ENCODE measurements around the gene UNC13D.
"Not testable (repeated sequence)": the region's sequence is repeated elsewhere in the genome, so short reads cannot be mapped to it uniquely, and the experiment has no call there.

The UNC13D gene

DNA sequence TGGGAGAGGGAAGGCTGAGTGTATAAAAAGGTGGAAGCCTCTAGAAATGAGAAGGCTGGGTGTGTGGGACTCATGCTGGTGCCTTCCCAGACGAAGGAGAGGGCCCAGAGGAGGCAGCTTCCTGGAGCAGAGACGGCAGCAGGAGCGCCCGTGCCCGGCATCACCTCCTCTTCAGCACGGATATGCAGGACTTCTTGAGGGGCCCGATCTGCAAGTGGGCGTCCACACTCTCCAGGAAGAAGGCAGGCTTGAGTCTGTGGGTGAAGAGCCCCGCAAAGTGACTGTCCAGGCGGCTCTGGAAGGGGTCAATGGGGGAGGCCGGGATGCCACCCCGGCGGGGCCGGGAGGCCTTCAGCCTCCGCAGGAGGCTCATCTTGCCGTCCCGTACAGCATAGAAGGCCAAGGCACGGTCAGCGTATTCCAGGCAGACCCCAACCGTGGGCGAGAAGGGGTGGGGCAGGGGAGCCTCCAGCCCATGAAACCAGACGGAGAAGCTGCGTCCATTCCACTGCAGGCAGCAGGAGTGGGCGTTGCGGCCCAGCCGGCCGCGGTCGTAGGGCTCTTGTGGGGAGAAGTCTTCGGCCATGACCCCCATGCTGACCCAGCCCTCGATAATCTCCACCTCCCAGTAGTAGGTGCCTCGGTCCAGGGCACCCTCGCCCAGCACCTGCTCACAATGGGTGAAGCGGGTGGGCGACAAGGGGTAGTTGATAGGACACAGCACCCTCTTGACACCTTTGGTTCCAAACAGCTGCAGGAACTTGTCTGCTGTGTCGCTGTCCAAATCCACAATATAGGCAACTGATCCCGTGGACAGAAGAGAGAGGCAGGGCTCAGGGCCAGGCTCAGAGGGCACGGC, 30.3 kb upstream of the UNC13D start:
- no peak for DNase-seq

DNA sequence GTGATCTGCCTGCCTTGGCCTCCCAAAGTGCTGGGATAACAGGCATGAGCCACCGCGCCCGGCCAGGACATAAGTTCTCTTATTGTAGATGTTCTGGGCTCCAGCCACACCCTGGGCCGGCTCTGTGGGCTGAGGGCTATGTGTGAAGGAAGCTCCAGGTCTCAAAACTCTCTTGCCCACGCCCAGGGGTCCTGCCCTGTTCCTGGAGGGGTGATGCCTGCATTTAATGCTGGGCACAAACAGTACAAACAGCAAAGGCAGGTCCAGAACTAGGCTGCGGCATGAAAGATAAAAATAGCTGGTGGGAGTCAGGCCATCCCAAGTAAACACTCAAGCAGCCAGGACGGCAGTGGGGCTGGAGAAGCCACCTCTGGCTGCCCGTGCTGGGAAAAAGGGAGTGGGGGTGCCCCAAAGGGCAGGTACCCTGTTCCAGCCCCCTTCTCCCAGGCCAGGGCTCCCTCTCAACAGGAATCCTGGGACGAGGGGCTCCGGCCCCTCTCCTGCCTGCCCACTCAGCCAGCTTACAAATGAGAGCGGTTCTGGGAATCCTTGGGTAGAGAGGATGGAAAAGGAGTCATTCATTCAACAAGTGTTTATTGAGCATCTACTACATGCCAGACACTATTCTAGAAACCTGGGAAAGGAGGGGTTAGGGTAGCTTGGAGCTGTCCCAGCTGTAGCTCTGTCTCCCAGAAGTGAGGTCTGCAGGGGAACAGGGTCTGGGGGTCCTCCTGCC, 29.6 kb upstream of the UNC13D start:
- DNase-seq: no peak

- no peak for DNase-seq
Observed at GRCh38 chr17:75872434-75873351, 28.5 kb upstream of the UNC13D start.

DNA sequence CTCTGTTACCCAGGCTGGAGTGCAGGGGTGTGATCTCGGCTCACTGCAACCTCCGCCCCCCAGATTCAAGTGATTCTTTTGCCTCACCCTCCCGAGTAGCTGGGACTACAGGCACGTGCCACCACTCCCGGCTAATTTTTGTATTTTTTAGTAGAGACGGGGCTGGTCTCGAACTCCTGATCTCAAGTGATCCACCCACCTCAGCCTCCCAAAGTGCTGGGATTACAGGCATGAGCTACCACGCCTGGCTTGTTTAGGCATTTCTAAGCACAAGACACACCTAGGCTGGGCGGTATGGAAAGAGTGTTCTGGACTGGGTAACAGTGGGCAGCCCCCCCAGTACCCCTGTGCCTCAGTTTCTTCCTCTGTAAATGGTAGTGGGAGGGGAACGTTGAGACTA, 26.0 kb upstream of the UNC13D start:
- not testable (repeated sequence) for DNase-seq

DNA sequence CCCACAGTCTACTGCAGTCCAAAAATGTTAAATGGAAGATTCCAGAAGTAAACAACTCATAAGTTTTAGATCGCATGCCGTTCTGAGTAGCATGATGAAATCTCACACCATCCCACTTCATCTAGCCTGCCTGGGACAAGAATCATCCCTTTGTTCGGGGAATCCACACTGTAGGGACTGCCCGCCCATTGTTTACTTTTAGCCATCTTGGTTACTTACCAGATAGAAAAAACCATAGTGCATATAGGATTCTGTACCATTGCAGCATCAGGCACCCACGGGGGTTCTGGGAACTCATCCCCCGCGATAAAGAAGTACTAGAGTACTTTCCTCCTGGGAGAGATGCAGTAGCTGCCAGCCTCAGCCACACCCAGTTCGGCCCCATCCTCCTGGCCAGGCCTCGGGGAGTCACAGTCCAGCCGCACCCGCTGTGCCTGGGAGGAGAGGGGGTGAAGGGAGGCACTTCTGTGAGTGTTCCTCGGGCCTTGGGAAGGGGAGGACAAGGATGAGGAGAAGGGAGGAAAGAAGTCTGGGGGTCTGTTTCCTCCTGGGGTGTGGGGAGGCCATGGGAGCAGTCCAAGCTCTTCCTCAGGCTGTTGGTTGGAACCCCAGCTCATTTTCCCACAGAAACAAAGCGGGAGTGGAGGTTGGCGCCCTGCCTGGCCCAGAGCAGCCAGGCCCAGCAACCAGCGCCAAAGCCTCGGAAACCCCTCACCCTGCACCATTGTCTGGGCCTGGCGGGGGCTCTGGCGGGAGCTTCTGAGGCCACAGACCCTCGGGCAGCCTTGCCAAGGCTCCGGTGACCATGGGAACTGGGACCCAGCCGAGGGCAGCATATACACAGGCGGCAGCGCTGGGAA, 25.3 kb upstream of the UNC13D start:
- DNase-seq: no peak

DNA sequence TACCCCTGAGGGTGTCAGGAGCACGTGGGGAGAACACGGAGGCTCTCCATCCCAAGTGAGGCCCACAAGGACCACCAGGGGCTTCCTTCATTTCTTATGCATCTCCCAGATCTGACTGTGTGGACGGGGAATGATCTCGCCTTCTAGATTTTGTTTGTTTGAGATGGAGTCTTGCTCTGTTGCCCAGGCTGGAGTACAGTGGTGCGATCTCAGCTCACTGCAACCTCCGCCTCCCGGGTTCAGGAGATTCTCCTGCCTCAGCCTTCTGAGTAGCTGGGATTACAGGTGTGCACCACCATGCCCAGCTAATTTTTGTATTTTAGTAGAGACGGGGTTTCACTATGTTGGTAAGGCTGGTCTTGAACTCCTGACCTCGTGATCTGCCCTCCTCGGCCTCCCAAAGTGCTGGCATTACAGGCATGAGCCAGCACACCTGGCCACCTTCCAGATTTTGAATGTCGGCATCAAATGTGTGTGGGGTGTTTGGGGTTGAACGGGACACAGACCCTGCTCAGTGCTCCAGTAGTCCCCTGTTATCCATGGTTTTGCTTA, 24.6 kb upstream of the UNC13D start:
- not testable (repeated sequence) for DNase-seq

GRCh38 chr17:75865404-75866188, 21.4 kb upstream of the UNC13D start:
- DNase-seq: not testable (repeated sequence)

GRCh38 chr17:75864887-75865286, 20.7 kb upstream of the UNC13D start:
- DNase-seq: not testable (repeated sequence)

DNA sequence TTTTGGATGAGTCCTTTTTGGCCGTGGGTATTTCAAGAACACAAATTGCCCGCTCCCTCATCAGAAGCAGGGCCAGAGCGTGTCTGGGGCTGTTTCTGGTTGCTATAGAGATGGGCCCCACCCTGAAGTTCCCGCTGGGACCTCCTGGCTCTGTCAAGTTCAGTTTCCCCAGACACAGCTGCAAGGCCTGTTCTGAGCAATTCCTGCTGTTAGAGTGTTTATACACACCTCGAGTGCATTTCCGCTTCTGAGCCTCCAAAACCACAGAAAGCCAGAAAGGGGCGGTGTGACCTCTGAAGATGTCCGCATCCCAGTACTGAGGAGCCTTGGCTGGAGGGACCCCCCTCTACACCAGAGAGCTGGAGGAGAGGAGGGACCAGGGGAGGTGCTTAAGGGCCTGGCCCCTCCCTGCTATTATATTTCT, 20.3 kb upstream of the UNC13D start:
- DNase-seq: no peak

DNA sequence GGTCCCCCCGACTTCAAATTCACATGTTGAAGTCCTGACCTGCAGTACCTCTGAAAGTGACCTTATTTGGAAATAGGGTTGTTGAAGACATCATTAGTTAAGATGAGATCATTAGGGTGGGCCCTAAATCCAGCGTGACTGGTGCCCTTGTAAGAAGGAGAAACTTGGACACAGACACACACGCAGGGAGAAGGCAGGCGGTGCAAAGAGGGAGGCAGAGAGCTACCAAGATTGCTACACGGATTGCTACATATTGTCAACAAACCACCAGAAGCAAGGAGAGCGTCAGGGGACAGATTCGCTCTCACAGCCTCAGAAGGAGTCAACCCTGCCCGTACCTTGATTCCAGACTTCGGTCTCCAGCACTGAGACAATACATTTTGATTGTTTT, 17.7 kb upstream of the UNC13D start:
- no peak for DNase-seq

DNA sequence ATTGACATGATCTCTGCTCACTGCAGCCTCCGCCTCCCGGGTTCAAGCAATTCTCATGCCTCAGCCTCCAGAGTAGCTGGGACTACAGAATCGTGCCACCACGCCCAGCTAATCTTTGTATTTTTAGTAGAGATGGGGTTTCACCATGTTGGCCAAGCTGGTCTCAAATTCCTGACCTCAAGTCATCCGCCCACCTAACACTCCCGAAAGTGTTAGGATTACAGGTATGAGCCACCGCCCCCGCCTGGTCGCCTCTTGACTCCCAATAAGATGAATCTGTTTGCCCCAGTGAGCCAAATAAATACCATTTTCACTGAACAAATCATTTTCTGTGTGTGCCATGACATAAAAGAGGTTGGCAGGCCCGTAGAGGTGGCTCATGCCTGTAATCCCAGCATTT, 15.2 kb upstream of the UNC13D start:
- not testable (repeated sequence) for DNase-seq

GRCh38 chr17:75856062-75856756, 12.0 kb upstream of the UNC13D start:
- DNase-seq: no peak

DNA sequence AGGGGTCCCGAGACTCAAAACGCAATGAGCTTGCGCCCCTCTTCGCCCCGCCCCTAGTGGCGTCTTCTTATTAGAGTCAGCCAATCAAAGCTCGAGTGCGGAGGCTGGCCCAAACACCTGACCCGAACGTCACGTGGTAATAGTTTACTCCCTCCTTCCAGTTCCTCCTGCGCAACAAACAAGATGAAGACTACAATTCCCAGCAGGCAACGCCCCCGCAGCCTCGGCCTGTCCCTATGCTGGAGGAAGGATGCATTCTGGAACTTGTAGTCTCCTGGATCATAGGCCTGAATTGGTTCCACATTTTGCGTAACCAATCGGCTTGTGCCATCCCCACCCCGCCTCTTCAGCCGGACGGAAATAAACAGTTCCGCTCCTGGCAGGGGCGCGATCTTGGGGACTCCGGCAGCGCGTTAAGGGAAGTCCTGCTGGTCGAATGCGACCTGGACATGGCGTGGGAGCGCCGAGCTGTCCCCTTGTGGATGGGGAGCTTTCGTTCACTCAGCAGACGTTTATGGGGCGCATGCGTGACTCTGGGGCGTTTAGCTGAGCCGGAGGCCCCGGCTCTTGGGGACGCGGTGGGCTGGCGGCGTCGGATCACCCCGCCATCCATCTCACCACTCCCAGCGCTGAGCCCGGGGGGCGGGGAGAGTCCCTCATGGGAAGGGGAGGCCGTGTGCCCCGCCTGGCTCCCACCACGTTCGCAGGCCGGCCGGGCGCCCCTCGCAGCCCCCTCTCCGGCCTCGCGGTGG, 11.3 kb upstream of the UNC13D start, which contains the start of gene WBP2:
TSS of gene WBP2 (minus strand) at position 26 of the 752 bp plus-strand sequence. CDS start 38 bp downstream, outside the sequence.
- peak; percentile 95 for DNase-seq

- no peak for DNase-seq
Observed at GRCh38 chr17:75854881-75855309, 10.7 kb upstream of the UNC13D start.

DNA sequence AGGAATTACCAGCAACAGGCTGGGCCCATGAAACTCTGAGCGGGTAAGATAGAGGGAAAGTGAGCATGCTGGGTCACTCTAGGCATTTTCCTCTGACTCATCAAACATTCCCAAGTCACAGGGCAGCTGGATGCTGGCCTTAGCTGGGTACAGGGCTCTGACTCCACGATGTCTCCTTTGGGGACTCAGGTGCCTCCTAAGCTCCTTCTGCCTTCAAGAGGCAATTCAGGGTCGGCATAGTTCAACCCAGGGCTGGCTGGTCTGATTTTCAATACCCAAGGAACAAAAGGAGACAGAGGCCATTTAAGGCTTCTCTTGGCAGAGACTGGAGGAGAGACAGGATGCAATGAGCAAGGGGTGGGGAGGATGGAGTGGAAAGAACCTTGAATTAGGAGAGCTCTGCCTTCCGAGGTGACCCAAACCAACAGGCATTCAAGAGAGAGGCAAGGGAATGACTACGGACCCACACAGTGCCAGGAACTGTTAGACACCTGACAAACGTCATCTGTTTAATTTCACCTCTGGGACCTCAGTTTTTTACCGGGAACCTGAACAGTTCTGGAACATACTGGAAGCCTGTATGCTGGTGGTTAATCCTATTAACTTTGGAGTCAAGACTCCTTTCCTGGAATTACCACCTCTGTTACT, 10.0 kb upstream of the UNC13D start:
- no peak for DNase-seq

GRCh38 chr17:75853433-75853832, 9.2 kb upstream of the UNC13D start:
- DNase-seq: no peak

GRCh38 chr17:75851693-75851991, 7.4 kb upstream of the UNC13D start:
- not testable (repeated sequence) for DNase-seq

DNA sequence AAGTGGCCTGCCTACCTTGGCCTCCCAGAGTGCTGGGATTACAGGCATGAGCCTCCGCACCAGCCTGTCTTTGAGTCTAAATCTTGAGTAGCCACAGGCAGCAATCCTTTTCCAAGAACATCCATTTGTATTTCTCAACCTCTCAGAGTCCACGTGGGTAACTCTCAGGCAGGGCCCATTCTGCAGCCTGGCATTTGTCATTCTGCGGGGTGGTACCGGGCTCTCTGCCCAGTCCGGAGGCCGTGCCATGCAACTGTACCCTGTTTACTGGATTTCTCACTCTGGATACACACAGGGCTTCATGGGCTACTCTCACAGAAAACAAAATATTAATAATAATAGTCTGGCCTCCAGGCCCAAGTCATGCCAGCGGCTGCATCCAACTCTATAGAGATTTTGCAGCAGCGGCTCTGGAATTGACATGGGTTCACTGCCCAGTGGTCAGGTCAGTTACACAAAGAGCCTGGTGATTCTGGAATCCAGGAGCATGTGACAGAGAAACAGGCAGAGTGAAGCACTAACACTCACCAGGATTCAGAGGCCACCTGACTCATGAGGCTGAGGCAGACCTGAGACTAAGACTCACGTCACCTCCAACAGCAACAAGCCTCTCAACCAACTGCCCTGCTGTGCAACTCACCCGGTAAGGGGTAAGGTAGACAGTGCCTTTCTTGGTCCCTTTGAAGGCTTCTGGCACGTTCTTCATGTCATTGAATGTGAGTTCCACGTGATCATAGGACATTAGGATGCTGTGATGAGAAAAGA, 6.9 kb upstream of the UNC13D start:
- no peak for DNase-seq

All from stimulated activated CD4-positive, alpha-beta T cell treated with anti-CD3 and anti-CD28 coated beads, Interleukin-4, amount 100 ng/mL, for 1 hour (primary cell).